Measurements from ENCODE around the gene NKX2-4. TPM values are rescaled to one million over a fixed set of nuclear protein-coding genes. Genes with fewer than 3 reads are reported as not detected.

The NKX2-4 gene
- polyA plus RNA-seq, 1 of the 3 experiments (the other 2 are of a cell fraction): not detected

- no peak for DNase-seq
- H3K27me3 ChIP-seq (ENCODE audit: insufficient read depth): peaks cover 10% of the 10 kb centered on the region; the same call in 1 of the 2 replicates
- H3K36me3 ChIP-seq (replicated peaks in 1 of 2; ENCODE audit: control insufficient read depth in 1 of 2, insufficient read depth in 2 of 2, low read length in 1 of 2): no peaks in the 10 kb centered on the region
- H3K4me1 ChIP-seq (ENCODE audit: control insufficient read depth in 1 of 2, insufficient read depth in 2 of 2, low read depth in 1 of 2, low read length in 1 of 2): no peaks in the 10 kb centered on the region
- 10% methylated on average over 1 of the region's 1 CpG for WGBS (ENCODE audit: low lambda C conversion rate)
- no peaks in the 10 kb centered on the region for H3K9me3 ChIP-seq
- no peak overlapping the region for H3K27ac ChIP-seq (ENCODE audit: low read depth in 2 of 2, low read length in 1 of 2)
- no peaks in the 10 kb centered on the region for H3K79me2 ChIP-seq (ENCODE audit: insufficient read depth)
- H3K4me3 ChIP-seq (ENCODE audit: low read depth in 2 of 2, low read length in 1 of 2): no peak overlapping the region
- no peak overlapping the region for H3K9ac ChIP-seq
- H4K20me1 ChIP-seq (ENCODE audit: insufficient read depth): no peaks in the 10 kb centered on the region
- H3K9me2 ChIP-seq: no peaks in the 10 kb centered on the region
- POLR2A ChIA-PET: no interaction called here
- CTCF ChIA-PET: no interaction called here
- TF ChIP-seq RFX5 (IDR thresholded peaks at IDR 0.05; ENCODE audit: low read length) (no peak), TCF12 (IDR thresholded peaks at IDR 0.05) (no peak), TAF1 (IDR thresholded peaks at IDR 0.05; ENCODE audit: borderline replicate concordance, low read depth, low read length) (no peak), RCOR1 (IDR thresholded peaks at IDR 0.05; ENCODE audit: low read length) (no peak), PBX3 (IDR thresholded peaks at IDR 0.05) (no peak), FOXM1 (IDR thresholded peaks at IDR 0.05; ENCODE audit: low read depth) (no peak), NFIC (IDR thresholded peaks at IDR 0.05; ENCODE audit: borderline replicate concordance) (no peak), EZH2phosphoT487 (IDR thresholded peaks at IDR 0.05; ENCODE audit: borderline replicate concordance, low read depth) (no peak)
- H3F3A ChIP-seq (replicated peaks; ENCODE audit: insufficient read depth): peaks cover 5% of the 10 kb centered on the region
- no peak overlapping the region for H2AFZ ChIP-seq (ENCODE audit: low read depth)
- no peak overlapping the region for H3K4me2 ChIP-seq
Observed at GRCh38 chr20:21437248-21437647, 39.9 kb upstream of the NKX2-4 start.

GRCh38 chr20:21436205-21436604 is 38.9 kb upstream of the NKX2-4 start:
- no peaks in the 10 kb centered on the region for H3K4me1 ChIP-seq (ENCODE audit: control insufficient read depth in 1 of 2, insufficient read depth in 2 of 2, low read depth in 1 of 2, low read length in 1 of 2)
- no peaks in the 10 kb centered on the region for H3K9me2 ChIP-seq
- H3K9me3 ChIP-seq: no peaks in the 10 kb centered on the region
- H3K27me3 ChIP-seq (ENCODE audit: insufficient read depth): peaks cover under 1% of the 10 kb centered on the region; the same call in 1 of the 2 replicates
- no peaks in the 10 kb centered on the region for H4K20me1 ChIP-seq (ENCODE audit: insufficient read depth)
- no peaks in the 10 kb centered on the region for H3K79me2 ChIP-seq (ENCODE audit: insufficient read depth)
- 14% methylated on average over 4 of the region's 4 CpGs for WGBS (ENCODE audit: low lambda C conversion rate)
- H2AFZ ChIP-seq (ENCODE audit: low read depth): no peak overlapping the region
- H3K4me3 ChIP-seq (ENCODE audit: low read depth in 2 of 2, low read length in 1 of 2): no peak overlapping the region
- 0 out of 2 replicates have a peak overlapping the region, but pooled peaks have one; percentile 3 for H3K4me2 ChIP-seq
- no peaks in the 10 kb centered on the region for H3K36me3 ChIP-seq (replicated peaks in 1 of 2; ENCODE audit: control insufficient read depth in 1 of 2, insufficient read depth in 2 of 2, low read length in 1 of 2)
- CTCF ChIA-PET: no interaction called here
- peak; percentile 27; the same call in 1 of the 2 replicates for TF ChIP-seq FOSL2 (IDR thresholded peaks at IDR 0.05; ENCODE audit: borderline replicate concordance, low read depth)
- TF ChIP-seq FOXM1 (IDR thresholded peaks at IDR 0.05; ENCODE audit: low read depth): no peak
- no peak for TF ChIP-seq USF2 (IDR thresholded peaks at IDR 0.05; ENCODE audit: borderline replicate concordance, low read depth, low read length)
- no peak for TF ChIP-seq EP300 (IDR thresholded peaks at IDR 0.05; ENCODE audit: borderline replicate concordance in 1 of 2, low read depth in 1 of 2, low read length in 1 of 2)
- TF ChIP-seq PBX3 (IDR thresholded peaks at IDR 0.05): peak; percentile 38
- H3K9ac ChIP-seq: no peak overlapping the region
- no peak for DNase-seq
- POLR2A ChIA-PET: no interaction called here
- peaks cover 5% of the 10 kb centered on the region for H3F3A ChIP-seq (replicated peaks; ENCODE audit: insufficient read depth)
- H3K27ac ChIP-seq (ENCODE audit: low read depth in 2 of 2, low read length in 1 of 2): peak overlapping the region in 1 of 2 experiments; percentile 36; a peak in 2 of 4 replicates
